ENCODE data around the gene TMC1.
"Not testable (repeated sequence)": the region's sequence is repeated elsewhere in the genome, so short reads cannot be mapped to it uniquely, and the experiment has no call there.

TMC1 gene

GRCh38 chr9:72526901-72527800 lies 5.7 kb downstream of the TMC1 start:
- DNase-seq (ENCODE audit: low read depth in 2 of 2), result peak; percentile 38 to 56

- DNase-seq (ENCODE audit: low read depth in 2 of 2), result no peak
Observed at GRCh38 chr9:72527801-72528195, 6.4 kb downstream of the TMC1 start.

GRCh38 chr9:72529531-72529930 lies 8.1 kb downstream of the TMC1 start:
- DNase-seq (ENCODE audit: low read depth in 2 of 2), result no peak

GRCh38 chr9:72533322-72533721 lies 11.9 kb downstream of the TMC1 start:
- DNase-seq (ENCODE audit: low read depth in 2 of 2), result no peak

GRCh38 chr9:72534931-72535330 lies 13.5 kb downstream of the TMC1 start:
- no peak for DNase-seq (ENCODE audit: low read depth in 2 of 2)

- DNase-seq (ENCODE audit: low read depth in 2 of 2), result no peak
Observed at GRCh38 chr9:72537011-72537545, 15.7 kb downstream of the TMC1 start.

GRCh38 chr9:72537671-72538070 lies 16.3 kb downstream of the TMC1 start:
- no peak for DNase-seq (ENCODE audit: low read depth in 2 of 2)

GRCh38 chr9:72538921-72539702 lies 17.7 kb downstream of the TMC1 start:
- DNase-seq (ENCODE audit: low read depth in 2 of 2), result no peak

GRCh38 chr9:72539824-72540347 lies 18.5 kb downstream of the TMC1 start:
- no peak for DNase-seq (ENCODE audit: low read depth in 2 of 2)

GRCh38 chr9:72540348-72540873 lies 19.0 kb downstream of the TMC1 start:
- DNase-seq (ENCODE audit: low read depth in 2 of 2), result no peak

GRCh38 chr9:72542537-72542833 lies 21.1 kb downstream of the TMC1 start:
- not testable (repeated sequence) for DNase-seq (ENCODE audit: low read depth in 2 of 2)

GRCh38 chr9:72542917-72543316 lies 21.5 kb downstream of the TMC1 start:
- DNase-seq (ENCODE audit: low read depth in 2 of 2), result no peak

- no peak for DNase-seq (ENCODE audit: low read depth in 2 of 2)
Observed at GRCh38 chr9:72551306-72551705, 29.9 kb downstream of the TMC1 start.

GRCh38 chr9:72552356-72552755 lies 30.9 kb downstream of the TMC1 start:
- DNase-seq (ENCODE audit: low read depth in 2 of 2), result no peak

GRCh38 chr9:72554221-72554641 lies 32.8 kb downstream of the TMC1 start:
- DNase-seq (ENCODE audit: low read depth in 2 of 2), result no peak

GRCh38 chr9:72557549-72557948 lies 36.1 kb downstream of the TMC1 start:
- no peak for DNase-seq (ENCODE audit: low read depth in 2 of 2)

- DNase-seq (ENCODE audit: low read depth in 2 of 2), result no peak
Observed at GRCh38 chr9:72560086-72560485, 38.7 kb downstream of the TMC1 start.

GRCh38 chr9:72563806-72564205 lies 42.4 kb downstream of the TMC1 start:
- DNase-seq (ENCODE audit: low read depth in 2 of 2), result no peak

- DNase-seq (ENCODE audit: low read depth in 2 of 2), result no peak
Observed at GRCh38 chr9:72564479-72565281, 43.3 kb downstream of the TMC1 start.

- no peak for DNase-seq (ENCODE audit: low read depth in 2 of 2)
Observed at GRCh38 chr9:72565535-72565934, 44.1 kb downstream of the TMC1 start.

GRCh38 chr9:72574156-72574810 lies 52.9 kb downstream of the TMC1 start:
- DNase-seq (ENCODE audit: low read depth in 2 of 2), result no peak

All from stimulated activated CD8-positive, alpha-beta memory T cell treated with anti-CD3 and anti-CD28 coated beads, Interleukin-2, amount 100 ng/mL, for 1 hour (primary cell).